Measurements from ENCODE around the gene TTLL10.
"Not testable (repeated sequence)": the region's sequence is repeated elsewhere in the genome, so short reads cannot be mapped to it uniquely, and the experiment has no call there.

TTLL10 gene

GRCh38 chr1:1170215-1171091 is 3.2 kb upstream of the TTLL10 start:
- TF ChIP-seq CTCF (IDR thresholded peaks at IDR 0.05; ENCODE audit: control insufficient read depth, insufficient read depth, low read depth, low read length, missing control alignments) = no peak
- H3K4me3 ChIP-seq (ENCODE audit: control insufficient read depth, low read depth, low read length) = no peak overlapping the region

GRCh38 chr1:1171161-1171545 is 2.5 kb upstream of the TTLL10 start:
- no peak for DNase-seq (ENCODE audit: low read depth)
- no peak for TF ChIP-seq CTCF (IDR thresholded peaks at IDR 0.05; ENCODE audit: control insufficient read depth, insufficient read depth, low read depth, low read length, missing control alignments)
- no peak overlapping the region for H3K4me3 ChIP-seq (ENCODE audit: control insufficient read depth, low read depth, low read length)

More at GRCh38 chr1:1170215-1171091, 3.2 kb upstream of the TTLL10 start:
- DNase-seq (ENCODE audit: low read depth) = no peak

- no peak for TF ChIP-seq CTCF (IDR thresholded peaks at IDR 0.05; ENCODE audit: control insufficient read depth, insufficient read depth, low read depth, low read length, missing control alignments)
- no peak for DNase-seq (ENCODE audit: low read depth)
- H3K4me3 ChIP-seq (ENCODE audit: control insufficient read depth, low read depth, low read length) = no peak overlapping the region
Measured at GRCh38 chr1:1171546-1172340, 1.9 kb upstream of the TTLL10 start.

GRCh38 chr1:1173061-1173792 is 453 bp upstream of the TTLL10 start:
- H3K4me3 ChIP-seq (ENCODE audit: control insufficient read depth, low read depth, low read length) = no peak overlapping the region
- TF ChIP-seq CTCF (IDR thresholded peaks at IDR 0.05; ENCODE audit: control insufficient read depth, insufficient read depth, low read depth, low read length, missing control alignments) = no peak

GRCh38 chr1:1175221-1176062 is 1.8 kb downstream of the TTLL10 start:
- H3K4me3 ChIP-seq (ENCODE audit: control insufficient read depth, low read depth, low read length) = no peak overlapping the region
- TF ChIP-seq CTCF (IDR thresholded peaks at IDR 0.05; ENCODE audit: control insufficient read depth, insufficient read depth, low read depth, low read length, missing control alignments) = no peak
- DNase-seq (ENCODE audit: low read depth) = no peak

More at GRCh38 chr1:1173061-1173792, 453 bp upstream of the TTLL10 start:
- DNase-seq (ENCODE audit: low read depth) = no peak

- not testable (repeated sequence) for DNase-seq (ENCODE audit: low read depth); H3K4me3 ChIP-seq (ENCODE audit: control insufficient read depth, low read depth, low read length)
Measured at GRCh38 chr1:1176063-1176761, 2.5 kb downstream of the TTLL10 start.

All from AG09309 (cell line).